SKM-1 treated with dmso at 0.1 percent for 144 hours (cell line): ENCODE results near the gene SPANXN5.
"Not testable (repeated sequence)": the region's sequence is repeated elsewhere in the genome, so short reads cannot be mapped to it uniquely, and the experiment has no call there.

Source experiments
- DNase-seq: peaks from one replicate; lab custom pipeline; 2025; ENCODE audit not compliant: unreplicated experiment; lab: John Stamatoyannopoulos, UW

The SPANXN5 gene

GRCh38 chrX:52797327-52797726, at the start of gene SPANXN5:
TSS of gene SPANXN5 (minus strand) at chrX:52797427. CDS start at chrX:52797348, 79 bp downstream.
- not testable (repeated sequence) for DNase-seq

- not testable (repeated sequence) for DNase-seq
These were observed 46.4 kb upstream of the SPANXN5 start for GRCh38 chrX:52843619-52844018.

GRCh38 chrX:52839137-52839536, 41.9 kb upstream of the SPANXN5 start:
- no peak for DNase-seq

GRCh38 chrX:52830551-52830950, 33.3 kb upstream of the SPANXN5 start:
- DNase-seq, result no peak

- no peak for DNase-seq
These were observed 27.4 kb upstream of the SPANXN5 start for GRCh38 chrX:52824608-52825007.

GRCh38 chrX:52821079-52821760, 24.0 kb upstream of the SPANXN5 start:
- DNase-seq, result no peak

GRCh38 chrX:52819788-52820187, 22.6 kb upstream of the SPANXN5 start:
- no peak for DNase-seq

- no peak for DNase-seq
These were observed 13.9 kb upstream of the SPANXN5 start, which contains the start of gene XAGE5 for GRCh38 chrX:52811065-52811625. TSS of gene XAGE5 (plus strand) at chrX:52811287. CDS start at chrX:52812567, 1,280 bp downstream.

GRCh38 chrX:52804876-52805275, 7.6 kb upstream of the SPANXN5 start:
- DNase-seq, result not testable (repeated sequence)

- not testable (repeated sequence) for DNase-seq
These were observed 23.7 kb downstream of the SPANXN5 start for GRCh38 chrX:52773504-52773903.

- DNase-seq, result not testable (repeated sequence)
These were observed 31.2 kb downstream of the SPANXN5 start for GRCh38 chrX:52765983-52766382.

- DNase-seq, result not testable (repeated sequence)
These were observed 46.3 kb downstream of the SPANXN5 start, which contains the start of gene SSX2B for GRCh38 chrX:52750952-52751351. TSS of gene SSX2B (plus strand) at chrX:52751252. CDS start at chrX:52752681, 1,429 bp downstream.
